EL (cell line): ENCODE data around the gene ZNF91.
"Not testable (repeated sequence)": the region's sequence is repeated elsewhere in the genome, so short reads cannot be mapped to it uniquely, and the experiment has no call there.

Source experiments
- DNase-seq: peaks from one replicate; pipeline ENCODE4 v3.0.0-alpha.2; 2016

The ZNF91 gene

DNA sequence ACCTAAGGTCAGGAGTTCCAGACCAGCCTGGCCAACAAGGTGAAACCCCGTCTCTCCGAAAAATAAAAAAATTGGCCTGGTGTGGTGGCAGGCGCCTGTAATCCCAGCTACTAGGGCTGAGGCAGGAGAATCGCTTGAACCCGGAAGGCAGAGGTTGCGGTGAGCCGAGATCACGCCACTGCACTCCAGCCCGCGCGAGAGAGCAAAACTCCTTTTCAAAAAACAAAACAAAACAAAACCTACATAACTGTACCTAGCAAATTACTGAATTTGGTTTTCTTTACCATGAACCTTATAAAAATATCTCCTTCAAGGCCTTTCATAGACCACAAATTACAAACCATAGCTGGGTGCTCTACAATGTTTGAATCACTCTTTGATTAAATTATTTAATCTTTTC, 760 bp downstream of the ZNF91 start:
- DNase-seq: peak; percentile 46

DNA sequence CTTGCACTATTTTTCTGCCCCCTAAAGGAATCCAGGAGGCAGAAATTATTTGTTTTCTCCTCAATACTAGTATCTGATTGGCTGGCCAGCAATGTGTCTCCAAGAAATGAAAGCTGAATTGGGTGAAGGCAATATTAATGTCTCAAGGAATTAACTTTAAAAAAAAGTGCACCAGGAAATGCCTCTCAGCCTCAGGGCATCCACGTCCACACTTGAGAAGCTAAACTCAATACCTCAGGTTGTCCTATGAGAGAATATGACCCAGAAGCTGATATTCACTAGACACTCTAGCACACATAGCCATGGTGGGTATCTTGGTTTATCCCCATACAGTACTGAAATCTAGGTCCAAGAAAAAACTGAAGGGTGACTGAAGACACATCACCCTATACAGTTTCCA, 2.1 kb downstream of the ZNF91 start:
- DNase-seq: no peak

- DNase-seq: no peak
Observed at GRCh38 chr19:23391236-23391635, 4.0 kb downstream of the ZNF91 start.

DNA sequence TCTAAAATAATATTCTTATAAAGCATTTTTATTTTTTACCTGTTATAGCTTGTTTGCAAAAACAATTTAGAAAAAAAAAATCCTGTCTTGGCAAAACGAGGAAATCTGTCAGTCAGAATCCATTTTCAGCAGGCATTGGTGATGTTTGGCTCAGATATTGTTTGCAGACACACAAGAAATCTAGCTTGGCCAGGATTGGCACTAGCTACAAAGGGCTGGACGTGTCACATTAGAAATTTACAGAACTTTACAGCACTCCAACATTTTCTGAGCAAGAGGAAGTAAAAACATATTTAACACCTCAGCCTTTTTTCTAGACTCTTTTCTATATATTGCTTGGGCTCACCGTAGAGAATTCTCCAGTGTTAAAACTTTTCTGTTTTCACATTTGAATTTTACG, 9.9 kb downstream of the ZNF91 start:
- DNase-seq: no peak

DNA sequence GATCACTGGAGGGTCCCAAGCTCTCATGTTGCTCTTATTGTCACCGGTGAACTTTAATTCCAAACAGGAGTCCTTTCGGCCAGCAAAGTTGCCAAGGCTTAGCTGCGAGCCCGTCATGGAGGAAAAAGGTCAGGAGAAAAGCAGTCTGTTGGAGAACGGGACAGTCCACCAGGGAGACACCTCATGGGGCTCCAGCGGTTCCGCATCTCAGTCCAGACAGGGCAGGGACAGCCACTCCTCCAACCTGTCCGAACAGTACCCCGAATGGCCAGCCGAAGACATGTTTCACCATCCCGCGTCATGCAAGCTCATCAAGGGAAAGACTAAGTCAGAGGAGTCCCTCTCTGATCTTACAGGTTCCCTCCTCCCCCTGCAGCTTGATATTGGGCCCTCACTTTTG, 10.4 kb downstream of the ZNF91 start:
- DNase-seq: no peak

GRCh38 chr19:23384166-23384565, 11.1 kb downstream of the ZNF91 start:
- DNase-seq: no peak

- no peak for DNase-seq
Observed at GRCh38 chr19:23382955-23383354, 12.3 kb downstream of the ZNF91 start.

DNA sequence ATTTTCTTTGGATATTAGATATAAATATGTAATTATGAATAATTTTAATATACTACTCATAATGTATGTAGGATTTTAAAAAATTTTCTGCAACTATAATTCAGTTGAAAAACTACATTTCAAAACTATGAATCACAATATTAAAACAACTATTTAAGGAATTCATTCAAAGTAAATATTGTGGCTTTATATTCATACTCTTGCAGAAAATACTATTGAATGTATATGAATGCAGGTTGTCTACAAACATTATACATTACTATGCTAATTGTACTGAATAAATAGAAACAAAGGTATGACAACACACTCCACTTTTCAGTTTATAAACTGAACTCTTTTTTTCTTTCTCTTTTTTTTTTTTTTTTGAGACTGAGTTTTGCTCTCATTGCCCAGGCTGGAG, 14.2 kb downstream of the ZNF91 start:
- DNase-seq: no peak

DNA sequence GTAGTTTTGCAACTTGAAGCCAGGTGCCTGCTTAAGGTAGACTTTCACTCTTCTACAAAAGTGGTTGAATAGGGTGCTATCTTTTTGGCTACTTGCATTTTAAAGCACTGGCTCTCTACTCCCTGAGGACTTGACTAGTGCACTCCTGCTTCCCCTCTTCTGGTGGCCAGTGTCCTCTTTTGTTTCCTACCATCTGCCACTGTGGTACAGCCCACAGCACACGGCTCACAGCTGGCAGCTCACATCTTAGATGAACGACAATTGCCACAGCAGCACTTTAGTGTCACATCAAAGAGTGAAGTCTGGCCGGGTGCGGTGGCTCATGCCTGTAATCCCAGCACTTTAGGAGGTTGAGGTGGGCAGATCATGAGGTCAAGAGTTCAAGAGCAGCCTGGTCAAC, 15.6 kb downstream of the ZNF91 start:
- DNase-seq: not testable (repeated sequence)

GRCh38 chr19:23378948-23379347, 16.3 kb downstream of the ZNF91 start:
- no peak for DNase-seq

GRCh38 chr19:23377276-23377675, 18.0 kb downstream of the ZNF91 start:
- no peak for DNase-seq

- DNase-seq: no peak
Observed at GRCh38 chr19:23366437-23366836, 28.8 kb downstream of the ZNF91 start.

DNA sequence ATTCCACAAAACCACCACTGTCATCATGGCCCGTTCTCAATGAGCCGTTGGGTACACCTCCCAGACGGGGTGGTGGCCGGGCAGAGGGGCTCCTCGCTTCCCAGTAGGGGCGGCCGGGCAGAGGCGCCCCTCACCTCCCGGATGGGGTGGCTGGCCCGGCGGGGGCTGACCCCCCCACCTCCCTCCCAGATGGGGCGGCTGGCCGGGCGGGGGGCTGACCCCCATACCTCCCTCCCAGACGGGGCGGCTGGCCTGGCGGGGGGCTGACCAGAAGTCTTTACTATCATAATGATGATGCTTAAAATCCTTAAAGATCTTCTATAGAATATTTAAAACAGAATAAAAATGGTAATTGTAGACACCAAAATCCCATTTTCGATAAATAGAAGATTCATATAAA, 29.2 kb downstream of the ZNF91 start:
- DNase-seq: not testable (repeated sequence)

- DNase-seq: no peak
Observed at GRCh38 chr19:23365222-23365621, 30.0 kb downstream of the ZNF91 start.

DNA sequence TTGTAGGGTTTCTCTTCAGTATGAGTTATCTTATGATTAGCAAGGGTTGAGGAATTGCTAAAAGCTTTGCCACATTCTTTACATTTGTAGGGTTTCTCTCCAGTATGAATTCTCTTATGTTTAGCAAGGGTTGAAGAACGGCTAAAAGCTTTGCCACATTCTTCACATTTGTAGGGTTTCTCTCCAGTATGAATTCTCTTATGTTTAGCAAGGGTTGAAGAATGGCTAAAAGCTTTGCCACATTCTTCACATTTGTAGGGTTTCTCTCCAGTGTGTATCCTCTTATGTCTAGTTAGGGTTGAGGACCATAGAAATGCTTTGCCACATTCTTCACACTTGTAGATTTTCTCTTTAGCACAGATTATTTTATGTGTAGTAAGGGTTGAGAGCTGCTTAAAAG, 33.4 kb downstream of the ZNF91 start:
- DNase-seq: not testable (repeated sequence)

- no peak for DNase-seq
Observed at GRCh38 chr19:23351806-23352205, 43.5 kb downstream of the ZNF91 start.

DNA sequence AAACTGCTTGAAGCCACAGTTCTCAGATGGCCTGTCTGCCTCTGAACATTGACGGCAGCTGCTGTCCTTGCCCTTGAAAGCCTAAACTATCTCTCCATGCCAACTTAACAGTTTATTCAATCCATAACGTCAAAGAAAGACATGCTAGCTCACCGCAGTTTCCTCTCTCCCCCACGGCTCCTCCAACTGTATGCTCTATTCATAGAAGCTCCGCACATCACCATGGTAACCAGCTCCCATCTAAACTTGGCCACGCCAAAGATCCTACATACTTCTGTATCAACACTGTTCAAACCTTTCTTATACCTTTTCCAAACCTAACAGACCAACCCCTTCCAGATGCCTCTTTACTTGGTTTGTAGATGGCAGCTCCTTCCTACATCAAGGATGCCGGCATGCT, 48.6 kb downstream of the ZNF91 start:
- no peak for DNase-seq

GRCh38 chr19:23345838-23346237, 49.4 kb downstream of the ZNF91 start:
- DNase-seq: no peak

DNA sequence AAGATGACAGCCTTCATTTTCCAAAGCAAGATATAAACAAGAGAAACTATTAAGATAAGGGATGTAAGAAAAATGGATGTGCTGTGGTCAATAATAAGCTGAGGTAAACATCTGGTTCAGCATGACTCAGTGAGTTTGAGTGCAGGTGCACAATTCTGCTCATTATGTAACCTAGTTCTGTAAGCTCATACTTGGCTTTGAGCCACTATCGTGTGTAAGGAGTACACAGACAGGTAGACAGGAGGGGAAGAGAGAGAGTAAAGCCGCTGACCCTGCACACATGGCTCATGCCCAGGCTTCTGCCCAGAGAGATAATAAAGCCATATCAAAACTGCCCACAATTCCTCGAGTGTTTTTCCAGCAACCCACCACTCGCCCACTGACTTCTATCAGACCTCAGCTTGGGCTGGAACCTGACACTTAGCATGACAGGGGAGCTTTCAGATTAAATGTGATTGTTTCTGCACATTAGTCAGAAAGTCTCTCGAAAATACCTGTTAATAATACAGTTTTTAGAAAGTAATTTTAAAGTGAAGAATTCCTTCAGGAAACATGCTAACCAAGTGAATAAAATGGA, 51.7 kb downstream of the ZNF91 start:
- no peak for DNase-seq

DNA sequence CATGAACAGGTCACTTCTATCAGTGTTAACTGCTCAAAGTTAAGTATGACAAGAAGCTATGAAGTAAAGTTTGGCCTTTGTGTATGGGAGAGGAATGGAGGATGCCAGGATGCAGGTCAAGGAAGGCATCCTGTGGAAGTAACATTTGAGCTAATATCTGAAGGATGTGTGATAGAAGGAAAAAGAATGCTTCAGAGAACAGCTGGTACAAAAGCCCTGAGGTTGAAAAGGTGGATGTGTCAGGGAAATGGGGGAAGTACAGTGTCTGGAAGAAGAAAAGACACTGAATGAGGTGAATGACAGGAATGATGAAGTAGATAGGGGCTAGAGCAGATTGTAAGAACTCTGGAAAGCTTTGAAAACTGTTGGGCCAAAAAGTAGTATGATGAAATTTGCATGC, 67.1 kb downstream of the ZNF91 start:
- no peak for DNase-seq

DNA sequence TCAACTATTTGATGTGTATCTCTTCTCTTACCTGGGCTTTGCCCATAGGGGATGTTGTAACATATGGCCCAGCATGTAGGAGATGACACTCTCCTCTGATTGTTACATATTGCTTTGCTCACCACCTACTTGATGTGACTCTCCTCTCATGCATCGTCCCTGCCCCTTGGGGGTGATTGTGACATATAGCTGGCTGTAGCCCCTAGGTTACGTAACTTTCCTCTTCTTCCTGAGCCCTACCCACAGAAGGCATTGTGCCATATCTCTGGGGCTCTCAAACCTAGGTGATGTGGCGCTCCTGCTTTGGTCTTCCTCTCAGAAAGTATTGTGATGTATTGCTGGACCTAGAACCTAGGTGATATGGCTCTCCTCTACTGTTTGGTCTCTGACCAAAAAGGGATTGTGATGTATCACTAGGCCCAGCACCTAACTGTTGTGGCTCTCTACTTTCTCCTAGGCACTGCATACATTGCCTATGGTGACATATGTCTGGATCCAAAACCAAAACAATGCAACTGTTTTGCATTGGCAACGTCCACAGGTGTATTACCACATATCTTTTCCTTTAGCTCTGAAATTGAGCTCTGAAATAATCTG, 73.2 kb downstream of the ZNF91 start:
- no peak for DNase-seq

DNA sequence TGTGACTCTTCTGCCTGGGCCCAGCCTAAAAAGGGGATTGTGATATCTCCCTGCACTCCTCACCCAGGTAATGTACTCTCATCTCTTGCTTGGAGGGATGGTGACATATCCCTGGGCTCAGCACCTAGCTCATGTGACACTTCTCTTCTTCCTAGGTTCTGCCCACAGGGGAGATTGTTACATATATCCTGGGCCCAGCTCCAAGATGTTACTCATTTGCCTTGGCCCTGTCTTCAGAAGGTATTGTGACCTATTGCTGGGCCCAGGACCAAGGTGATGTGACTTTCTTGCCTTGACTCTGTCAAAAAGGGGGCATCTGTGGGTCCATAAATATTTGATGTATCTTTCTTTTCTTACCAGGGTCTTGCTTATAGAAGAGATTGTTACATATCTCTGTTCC, 73.9 kb downstream of the ZNF91 start:
- DNase-seq: not testable (repeated sequence)

GRCh38 chr19:23319571-23319970, 75.7 kb downstream of the ZNF91 start:
- not testable (repeated sequence) for DNase-seq

GRCh38 chr19:23318941-23319340, 76.3 kb downstream of the ZNF91 start:
- DNase-seq: not testable (repeated sequence)

DNA sequence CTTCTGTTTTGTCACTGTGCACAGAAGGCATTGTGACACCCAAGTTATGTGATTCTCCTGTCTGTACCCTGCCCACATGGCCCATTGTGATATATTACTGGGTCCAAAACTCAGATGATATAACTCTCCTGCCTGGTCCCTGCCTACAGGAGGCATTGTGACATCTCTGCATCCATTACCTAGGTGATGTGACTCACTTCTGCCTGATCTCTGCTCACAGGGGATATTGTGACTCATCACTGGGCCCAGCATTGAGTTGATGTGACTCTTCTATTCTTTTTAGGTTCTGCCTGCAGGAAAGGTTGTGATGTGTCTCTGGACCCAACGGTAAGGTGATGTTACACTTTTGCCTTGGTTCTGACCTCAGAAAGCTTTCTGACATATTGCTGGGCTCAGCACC, 77.1 kb downstream of the ZNF91 start:
- peak; percentile 15 for DNase-seq
